ENCODE results near the gene RAB7B.
"Not testable (repeated sequence)": the region's sequence is repeated elsewhere in the genome, so short reads cannot be mapped to it uniquely, and the experiment has no call there.

- not testable (repeated sequence) for TF ChIP-seq POLR2A, CTCF (IDR thresholded peaks at IDR 0.05)
Observed at GRCh38 chr1:206052231-206052865, 49.2 kb upstream of the RAB7B start.

Data from lower leg skin (tissue), 3 donors.